Measurements from ENCODE around the gene HERC2.
A peak's percentile ranks its signal among the peaks of the same experiment; 100 is the strongest.

HERC2 gene

GRCh38 chr15:28113394-28114113 lies 208.4 kb downstream of the HERC2 start:
- no peak for DNase-seq (ENCODE audit: low read depth in 4 of 4, low spot score in 1 of 4)

- DNase-seq (ENCODE audit: low read depth in 4 of 4, low spot score in 1 of 4): no peak
These were observed 209.0 kb downstream of the HERC2 start for GRCh38 chr15:28112962-28113361.

GRCh38 chr15:28112101-28112760 lies 209.7 kb downstream of the HERC2 start:
- no peak for DNase-seq (ENCODE audit: low read depth in 4 of 4, low spot score in 1 of 4)

- DNase-seq (ENCODE audit: low read depth in 4 of 4, low spot score in 1 of 4): no peak
These were observed 210.4 kb downstream of the HERC2 start for GRCh38 chr15:28111543-28111942.

GRCh38 chr15:28110481-28110881 lies 211.5 kb downstream of the HERC2 start:
- no peak for DNase-seq (ENCODE audit: low read depth in 4 of 4, low spot score in 1 of 4)

GRCh38 chr15:28109626-28110455 lies 212.1 kb downstream of the HERC2 start:
- no peak for DNase-seq (ENCODE audit: low read depth in 4 of 4, low spot score in 1 of 4)

GRCh38 chr15:28107904-28108275 lies 214.1 kb downstream of the HERC2 start:
- no peak for DNase-seq (ENCODE audit: low read depth in 4 of 4, low spot score in 1 of 4)

- no peak for DNase-seq (ENCODE audit: low read depth in 4 of 4, low spot score in 1 of 4)
These were observed 214.7 kb downstream of the HERC2 start for GRCh38 chr15:28107111-28107903.

GRCh38 chr15:28106294-28107110 lies 215.5 kb downstream of the HERC2 start:
- DNase-seq (ENCODE audit: low read depth in 4 of 4, low spot score in 1 of 4): no peak

- no peak for DNase-seq (ENCODE audit: low read depth in 4 of 4, low spot score in 1 of 4)
These were observed 216.2 kb downstream of the HERC2 start for GRCh38 chr15:28105793-28106192.

- DNase-seq (ENCODE audit: low read depth in 4 of 4, low spot score in 1 of 4): no peak
These were observed 216.7 kb downstream of the HERC2 start for GRCh38 chr15:28105224-28105791.

GRCh38 chr15:28104326-28104725 lies 217.7 kb downstream of the HERC2 start:
- DNase-seq (ENCODE audit: low read depth in 4 of 4, low spot score in 1 of 4): no peak

- no peak for DNase-seq (ENCODE audit: low read depth in 4 of 4, low spot score in 1 of 4)
These were observed 218.1 kb downstream of the HERC2 start for GRCh38 chr15:28103831-28104230.

- DNase-seq (ENCODE audit: low read depth in 4 of 4, low spot score in 1 of 4): no peak
These were observed 220.0 kb downstream of the HERC2 start for GRCh38 chr15:28101983-28102441.

- no peak for DNase-seq (ENCODE audit: low read depth in 4 of 4, low spot score in 1 of 4)
These were observed 220.8 kb downstream of the HERC2 start for GRCh38 chr15:28101201-28101600.

- no peak for DNase-seq (ENCODE audit: low read depth in 4 of 4, low spot score in 1 of 4)
These were observed 221.3 kb downstream of the HERC2 start for GRCh38 chr15:28100516-28101195.

GRCh38 chr15:28099555-28100140 lies 222.3 kb downstream of the HERC2 start:
- DNase-seq (ENCODE audit: low read depth in 4 of 4, low spot score in 1 of 4): no peak

- peak in 2 of 4 experiments; percentile 45 to 46 for DNase-seq (ENCODE audit: low read depth in 4 of 4, low spot score in 1 of 4)
These were observed 223.0 kb downstream of the HERC2 start, which contains the start of gene OCA2 for GRCh38 chr15:28098766-28099554. Gene OCA2 (minus strand): TSS chr15:28099315. CDS start chr15:28081874, 17,441 bp downstream.

Data from stimulated activated CD4-positive, alpha-beta T cell treated with anti-CD3 and anti-CD28 coated beads, Interleukin-1b, Interleukin-23, amount 100 ng/mL, for 24 hours (primary cell).